H54 (cell line): ENCODE results near the gene NSMCE4A.
"Not testable (repeated sequence)": the region's sequence is repeated elsewhere in the genome, so short reads cannot be mapped to it uniquely, and the experiment has no call there.

Experiments used
- DNase-seq: peaks from one replicate; pipeline ENCODE4 v3.0.0; 2011; ENCODE audit warnings: low spot score, mixed read lengths; ENCODE audit not compliant: insufficient read length
- FAIRE-seq: peaks from 3 replicates; lab custom pipeline; 2011; peaks lifted over from hg19 to GRCh38; lab: Jason Lieb, UNC
- POLR2A ChIP-seq: IDR thresholded peaks from 2 replicates; pipeline ENCODE4 v1.6.1; 2011; ENCODE audit warnings: low read depth, mild to moderate bottlenecking, low read length

Gene NSMCE4A

GRCh38 chr10:121974535-121975294 lies at the start of gene NSMCE4A:
NSMCE4A (minus strand) TSS chr10:121975217; CDS start chr10:121975165, 52 bp downstream.
- no peak for FAIRE-seq
- TF ChIP-seq POLR2A: peak; percentile 36
- DNase-seq: peak; percentile 65

DNA sequence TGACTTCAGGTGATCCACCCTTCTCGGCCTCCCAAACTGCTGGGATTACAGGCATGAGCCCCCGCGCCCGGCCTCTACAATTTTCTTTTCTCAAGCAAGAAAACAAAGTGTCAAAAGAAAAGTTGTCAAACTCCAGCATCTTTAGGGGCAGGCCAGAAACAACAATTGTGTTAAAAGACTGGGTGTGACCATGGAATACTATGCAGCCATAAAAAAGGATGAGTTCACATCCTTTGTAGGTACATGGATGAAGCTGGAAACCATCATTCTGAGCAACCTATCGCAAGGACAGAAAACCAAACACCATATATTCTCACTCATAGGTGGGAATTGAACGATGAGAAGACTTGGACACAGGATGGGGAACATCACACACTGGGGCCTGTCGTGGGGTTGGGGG lies 48.2 kb upstream of the NSMCE4A start:
- not testable (repeated sequence) for FAIRE-seq, DNase-seq

DNA sequence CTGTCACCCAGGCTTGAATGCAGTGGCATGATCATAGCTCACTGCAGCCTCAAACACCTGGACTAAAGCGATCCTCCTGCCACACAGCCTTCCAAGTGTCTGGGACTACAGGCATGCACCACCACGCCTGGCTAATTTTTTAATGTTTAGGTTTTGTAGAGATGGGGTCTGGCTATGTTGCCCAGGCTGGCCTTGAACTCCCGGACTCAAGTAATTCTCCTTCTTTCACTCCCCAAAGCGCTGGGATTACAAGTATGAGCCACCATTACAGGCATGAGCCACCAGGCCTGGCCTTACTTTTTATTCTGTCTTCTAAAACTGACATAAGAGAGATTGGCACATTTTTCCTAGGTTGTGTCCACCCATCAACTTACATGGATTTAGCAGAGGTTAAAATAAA lies 47.3 kb upstream of the NSMCE4A start:
- no peak for FAIRE-seq
- no peak for TF ChIP-seq POLR2A
- no peak for DNase-seq

- FAIRE-seq (no peak), DNase-seq (no peak)
- TF ChIP-seq POLR2A: no peak
These were observed 46.8 kb upstream of the NSMCE4A start for GRCh38 chr10:122021828-122022227.

- FAIRE-seq (no peak), DNase-seq (no peak)
- no peak for TF ChIP-seq POLR2A
These were observed 46.4 kb upstream of the NSMCE4A start for GRCh38 chr10:122021379-122021778.

- no peak for FAIRE-seq
- no peak for DNase-seq
- TF ChIP-seq POLR2A: no peak
These were observed 45.2 kb upstream of the NSMCE4A start for GRCh38 chr10:122020226-122020625.

DNA sequence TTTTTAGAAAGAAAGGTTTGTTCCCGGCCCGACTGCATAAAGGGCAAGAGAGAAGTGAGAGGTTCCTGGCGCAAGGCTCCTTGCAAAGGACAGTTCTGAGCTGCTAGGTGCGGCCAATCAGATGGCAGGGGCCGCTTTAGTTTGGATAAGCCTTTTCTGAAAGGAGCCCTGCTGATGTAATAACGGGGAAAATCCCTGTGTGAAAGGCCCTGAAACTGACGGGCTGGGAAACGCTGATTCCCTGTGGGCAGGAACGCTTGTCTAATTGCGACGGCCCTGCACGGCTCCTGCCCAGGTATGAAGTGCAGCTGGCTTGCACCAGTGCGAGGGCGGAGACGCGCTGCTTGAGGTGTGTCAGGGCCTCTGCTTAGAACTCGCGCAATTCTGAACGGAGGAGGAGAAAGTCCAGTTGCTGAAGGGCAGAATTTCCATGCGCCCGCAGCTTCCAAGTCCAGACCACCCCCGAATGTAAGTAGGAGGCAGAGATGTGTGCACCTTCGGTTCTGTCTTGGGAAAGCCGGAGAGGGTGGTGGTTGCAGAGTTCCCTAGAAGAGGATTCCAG lies 44.5 kb upstream of the NSMCE4A start:
- no peak for TF ChIP-seq POLR2A
- FAIRE-seq: no peak
- no peak for DNase-seq

- FAIRE-seq: no peak
- TF ChIP-seq POLR2A: no peak
- DNase-seq: no peak
These were observed 44.0 kb upstream of the NSMCE4A start for GRCh38 chr10:122018951-122019413.

GRCh38 chr10:122018491-122018890 lies 43.5 kb upstream of the NSMCE4A start:
- TF ChIP-seq POLR2A: no peak
- DNase-seq (no peak), FAIRE-seq (no peak)

DNA sequence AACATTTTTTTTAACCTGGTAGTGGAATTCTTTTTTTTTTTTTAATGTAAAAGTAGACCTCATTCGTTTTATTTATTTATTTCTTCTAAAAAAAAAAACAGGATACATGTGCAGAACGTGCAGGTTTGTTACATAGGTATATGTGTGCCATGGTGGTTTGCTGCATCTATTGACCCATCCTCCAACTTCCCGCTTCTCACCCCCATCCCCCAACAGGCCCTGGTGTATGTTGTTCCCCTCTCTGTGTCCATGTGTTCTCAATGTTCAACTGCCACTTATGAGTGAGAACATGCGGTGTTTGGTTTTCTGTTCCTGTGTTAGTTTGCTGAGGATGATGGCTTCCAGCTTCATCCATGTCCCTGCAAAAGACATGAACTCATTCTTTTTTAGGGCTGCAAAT lies 42.9 kb upstream of the NSMCE4A start:
- not testable (repeated sequence) for FAIRE-seq, DNase-seq

GRCh38 chr10:122014652-122015248 lies 39.7 kb upstream of the NSMCE4A start:
- DNase-seq (no peak), FAIRE-seq (no peak)
- no peak for TF ChIP-seq POLR2A

DNA sequence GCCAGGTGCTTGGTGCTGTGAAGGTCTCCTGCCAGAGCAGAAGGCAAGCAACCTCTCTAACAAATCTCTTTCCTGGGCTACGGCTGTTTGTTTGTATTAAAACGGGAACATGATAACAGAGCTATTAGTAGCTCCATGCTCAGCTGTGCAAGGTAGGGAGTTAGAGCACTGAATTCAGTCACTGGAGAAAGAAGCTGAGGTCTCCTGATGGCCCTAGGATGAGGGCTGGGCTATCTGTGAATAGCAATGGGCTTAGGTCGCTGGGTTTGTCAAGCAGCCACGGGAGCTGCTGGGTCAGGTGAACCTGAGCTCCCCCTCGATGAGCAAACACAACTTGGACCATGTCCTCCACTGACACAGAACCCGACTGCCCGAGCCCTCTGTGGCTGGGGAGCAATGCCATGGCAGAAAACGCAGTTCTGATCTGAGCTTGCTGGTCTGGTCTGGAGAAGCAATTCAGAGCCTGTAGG lies 38.3 kb upstream of the NSMCE4A start:
- DNase-seq (no peak), FAIRE-seq (no peak)
- no peak for TF ChIP-seq POLR2A

DNA sequence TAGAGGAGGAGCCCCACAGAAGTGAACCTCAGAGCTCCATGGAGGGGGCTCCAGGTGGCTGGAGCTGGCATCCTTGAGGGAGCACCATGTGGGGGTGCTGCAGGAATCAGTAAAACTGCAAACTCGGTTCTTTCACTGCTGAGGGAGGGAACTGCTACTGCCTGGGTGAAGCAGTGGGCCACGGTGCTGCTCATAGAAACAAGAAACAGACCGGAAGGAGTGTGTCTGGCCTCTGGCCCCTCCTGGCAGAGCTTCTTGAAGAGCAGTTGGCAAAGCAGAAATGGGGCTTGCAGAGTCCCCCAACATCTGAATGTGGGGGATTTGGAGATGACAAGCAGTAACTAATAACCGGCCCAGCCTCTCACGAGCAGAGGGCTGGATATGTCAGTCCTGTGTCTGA lies 37.7 kb upstream of the NSMCE4A start:
- no peak for TF ChIP-seq POLR2A
- FAIRE-seq (no peak), DNase-seq (no peak)

- no peak for DNase-seq
- no peak for TF ChIP-seq POLR2A
- no peak for FAIRE-seq
These were observed 35.5 kb upstream of the NSMCE4A start for GRCh38 chr10:122010405-122011050.
